Measurements from ENCODE around the gene MYF5. TPM values are rescaled to one million over a fixed set of nuclear protein-coding genes. Genes with fewer than 3 reads are reported as not detected.

MYF5 gene
- total RNA-seq, 1 experiment from 2014 or later, result not detected

DNA sequence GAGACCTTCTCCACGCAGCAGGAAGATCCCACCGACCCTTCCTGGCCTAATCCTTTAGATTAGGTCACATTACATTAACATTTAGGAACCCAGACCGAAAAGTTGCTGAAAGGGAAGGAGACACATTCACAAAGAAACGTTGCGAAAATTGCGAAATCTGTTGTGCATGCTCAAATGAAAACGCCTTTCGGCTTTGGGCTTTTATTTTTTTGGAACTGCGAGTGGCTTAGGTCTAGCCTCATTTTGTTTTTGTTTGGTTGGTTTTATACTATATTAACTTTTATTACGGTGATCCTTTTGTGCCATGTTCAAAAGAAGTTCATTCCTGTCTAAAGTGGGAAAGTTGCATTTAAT, 7.8 kb upstream of the MYF5 start:
- H3K9me2 ChIP-seq (replicated peaks; ENCODE audit: low read length), result no peaks in the 10 kb centered on the region
- H3K4me1 ChIP-seq (ENCODE audit: insufficient read depth, low read length), result no peaks in the 10 kb centered on the region
- no peaks in the 10 kb centered on the region for H3K9me3 ChIP-seq (ENCODE audit: low read length)
- intact Hi-C loops (cut with micrococcal nuclease), result no loop called here
- no peak for ATAC-seq
- H3F3A ChIP-seq (ENCODE audit: low read length, unreplicated experiment), result no peaks in the 10 kb centered on the region
- TF ChIP-seq, protein P1, sequence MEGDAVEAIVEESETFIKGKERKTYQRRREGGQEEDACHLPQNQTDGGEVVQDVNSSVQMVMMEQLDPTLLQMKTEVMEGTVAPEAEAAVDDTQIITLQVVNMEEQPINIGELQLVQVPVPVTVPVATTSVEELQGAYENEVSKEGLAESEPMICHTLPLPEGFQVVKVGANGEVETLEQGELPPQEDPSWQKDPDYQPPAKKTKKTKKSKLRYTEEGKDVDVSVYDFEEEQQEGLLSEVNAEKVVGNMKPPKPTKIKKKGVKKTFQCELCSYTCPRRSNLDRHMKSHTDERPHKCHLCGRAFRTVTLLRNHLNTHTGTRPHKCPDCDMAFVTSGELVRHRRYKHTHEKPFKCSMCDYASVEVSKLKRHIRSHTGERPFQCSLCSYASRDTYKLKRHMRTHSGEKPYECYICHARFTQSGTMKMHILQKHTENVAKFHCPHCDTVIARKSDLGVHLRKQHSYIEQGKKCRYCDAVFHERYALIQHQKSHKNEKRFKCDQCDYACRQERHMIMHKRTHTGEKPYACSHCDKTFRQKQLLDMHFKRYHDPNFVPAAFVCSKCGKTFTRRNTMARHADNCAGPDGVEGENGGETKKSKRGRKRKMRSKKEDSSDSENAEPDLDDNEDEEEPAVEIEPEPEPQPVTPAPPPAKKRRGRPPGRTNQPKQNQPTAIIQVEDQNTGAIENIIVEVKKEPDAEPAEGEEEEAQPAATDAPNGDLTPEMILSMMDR (conservative IDR thresholded peaks at IDR 0.05; ENCODE audit: low read depth, low read length), result no peak
- TF ChIP-seq EZH2phosphoT487 (IDR thresholded peaks at IDR 0.05; ENCODE audit: borderline replicate concordance, low read length) (no peak), EZH2 (IDR thresholded peaks at IDR 0.05; ENCODE audit: low read length, unreplicated experiment) (no peak)
- no peaks in the 10 kb centered on the region for H3K36me3 ChIP-seq (ENCODE audit: low read depth, low read length)
- ChIA-PET CTCF (no interaction called here), POLR2A (ENCODE audit: unreplicated experiment) (no interaction called here)
- BruUV-seq (replicated peaks), result no TSS peak
- H3K27me3 ChIP-seq (ENCODE audit: low read length), result peaks cover 36% of the 10 kb centered on the region
- no peak overlapping the region for H3K27ac ChIP-seq (ENCODE audit: low read length)
- DNase-seq, result no peak
- H3K79me2 ChIP-seq (ENCODE audit: low read length), result no peaks in the 10 kb centered on the region
- no peak overlapping the region for H3K4me3 ChIP-seq (ENCODE audit: low read length)
- no peaks in the 10 kb centered on the region for H4K20me1 ChIP-seq (ENCODE audit: low read length)
- H3K4me2 ChIP-seq (ENCODE audit: low read length), result no peak overlapping the region
- H2AFZ ChIP-seq (ENCODE audit: low read length), result no peak overlapping the region
- H3K9ac ChIP-seq (ENCODE audit: low read length), result no peak overlapping the region

DNA sequence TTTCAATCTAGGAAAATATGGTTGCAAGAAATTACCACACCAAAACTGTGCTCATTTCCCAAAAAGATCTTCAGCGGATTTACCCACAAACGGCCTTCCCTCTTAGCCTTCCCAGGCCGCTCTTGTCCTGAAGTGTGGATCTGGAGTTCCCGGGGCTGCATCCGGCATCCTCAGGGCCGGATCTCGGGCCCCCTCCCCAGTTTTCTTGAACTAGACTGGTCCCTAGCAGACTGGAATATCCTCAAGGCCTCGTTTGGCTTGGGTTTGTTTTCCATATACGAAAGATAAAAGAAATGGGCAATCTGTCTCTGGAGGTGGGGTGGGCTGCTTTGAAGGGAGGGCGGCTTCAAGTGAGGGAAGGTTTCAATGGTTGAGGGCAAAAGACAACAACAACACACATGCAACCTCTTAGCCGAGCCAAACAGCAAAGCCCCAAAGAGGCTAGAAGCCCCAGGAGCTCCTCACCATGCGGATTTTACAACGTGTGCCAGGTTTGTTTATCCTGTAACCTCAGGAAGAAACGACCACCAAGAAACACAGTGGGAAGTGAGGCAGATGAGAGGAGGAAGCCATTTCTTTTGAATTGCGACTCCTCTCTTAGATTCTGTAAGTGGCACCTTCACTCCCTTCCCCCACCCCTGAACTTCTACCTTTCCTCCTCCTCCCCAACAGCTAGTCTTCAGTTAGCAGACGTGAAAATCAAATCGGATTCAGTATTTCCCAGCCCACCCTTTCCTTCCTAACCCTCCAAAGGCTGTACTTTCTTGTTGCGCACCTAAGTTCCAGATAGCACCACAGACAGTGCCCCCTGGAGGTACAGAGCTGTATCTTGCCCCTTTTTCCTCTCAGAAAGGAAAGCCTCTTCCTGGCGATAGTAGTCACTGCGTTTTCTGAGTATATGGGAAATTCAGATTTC, 6.6 kb upstream of the MYF5 start:
- no peaks in the 10 kb centered on the region for H3K4me1 ChIP-seq (ENCODE audit: insufficient read depth, low read length)
- H3K36me3 ChIP-seq (ENCODE audit: low read depth, low read length), result no peaks in the 10 kb centered on the region
- DNase-seq (peak; percentile 39), ATAC-seq (no peak)
- ChIA-PET POLR2A (ENCODE audit: unreplicated experiment) (no interaction called here), CTCF (no interaction called here)
- H3K9me3 ChIP-seq (ENCODE audit: low read length), result no peaks in the 10 kb centered on the region
- BruUV-seq (replicated peaks), result no TSS peak
- H3K27ac ChIP-seq (ENCODE audit: low read length), result no peak overlapping the region
- H3K9ac ChIP-seq (ENCODE audit: low read length), result no peak overlapping the region
- H3K9me2 ChIP-seq (replicated peaks; ENCODE audit: low read length), result no peaks in the 10 kb centered on the region
- intact Hi-C loops (cut with micrococcal nuclease), result no loop called here
- H3K4me3 ChIP-seq (ENCODE audit: low read length), result no peak overlapping the region
- TF ChIP-seq, protein P1 (conservative IDR thresholded peaks at IDR 0.05; ENCODE audit: low read depth, low read length), result peak; percentile 74
- no peak for TF ChIP-seq EZH2 (IDR thresholded peaks at IDR 0.05; ENCODE audit: low read length, unreplicated experiment)
- no peak for TF ChIP-seq EZH2phosphoT487 (IDR thresholded peaks at IDR 0.05; ENCODE audit: borderline replicate concordance, low read length)
- no peaks in the 10 kb centered on the region for H3F3A ChIP-seq (ENCODE audit: low read length, unreplicated experiment)
- no peaks in the 10 kb centered on the region for H4K20me1 ChIP-seq (ENCODE audit: low read length)
- H3K79me2 ChIP-seq (ENCODE audit: low read length), result no peaks in the 10 kb centered on the region
- H2AFZ ChIP-seq (ENCODE audit: low read length), result no peak overlapping the region
- H3K4me2 ChIP-seq (ENCODE audit: low read length), result no peak overlapping the region
- H3K27me3 ChIP-seq (ENCODE audit: low read length), result peaks cover 47% of the 10 kb centered on the region

All from PC-3 (cell line).